Mesendoderm (in vitro differentiated cells): ENCODE results near the gene PPIC.

ENCODE experiments used
- DNase-seq: peaks from one replicate; pipeline ENCODE4 v3.0.0; 2013
- H2AK5ac ChIP-seq: 2 replicates; pipeline ENCODE4 v1.6.1; 2013; ENCODE audit warnings: low read length, inconsistent platforms
- H2BK120ac ChIP-seq: 2 replicates; pipeline ENCODE4 v1.6.1; 2013; ENCODE audit warnings: low read depth, mild to moderate bottlenecking, low read length, moderate library complexity, mixed read lengths
- H2BK15ac ChIP-seq: replicated peaks from 2 replicates; pipeline ENCODE4 v1.6.1; 2013; ENCODE audit warnings: low read depth, mild to moderate bottlenecking, moderate library complexity
- H2BK5ac ChIP-seq: 2 replicates; pipeline ENCODE4 v1.6.1; 2013; ENCODE audit warnings: low read length, inconsistent platforms
- H3K18ac ChIP-seq: 2 replicates; pipeline ENCODE4 v1.6.1; 2013; ENCODE audit warnings: mild to moderate bottlenecking, low read length, mixed read lengths
- H3K23ac ChIP-seq: one replicate; pipeline ENCODE4 v1.6.1; 2013; ENCODE audit warnings: low read length
- H3K27ac ChIP-seq: 2 replicates; pipeline ENCODE4 v1.5.1; 2013; ENCODE audit warnings: low read depth, mild to moderate bottlenecking, inconsistent platforms, low read length, moderate library complexity
- H3K27me3 ChIP-seq: 2 replicates; pipeline ENCODE4 v1.6.1; 2013; ENCODE audit warnings: low read length, control low read depth, mild to moderate bottlenecking, inconsistent platforms; ENCODE audit not compliant: insufficient read depth, poor library complexity
- H3K36me3 ChIP-seq: 2 replicates; pipeline ENCODE4 v1.6.1; 2013; ENCODE audit warnings: low read length, inconsistent platforms; ENCODE audit not compliant: control insufficient read depth, insufficient read depth
- H3K4ac ChIP-seq: one replicate; pipeline ENCODE4 v1.6.1; 2013; ENCODE audit warnings: low read depth, mild to moderate bottlenecking, low read length, moderate library complexity
- H3K4me1 ChIP-seq: 2 replicates; pipeline ENCODE4 v1.6.1; 2013; ENCODE audit warnings: low read depth, low read length, inconsistent platforms; ENCODE audit not compliant: control insufficient read depth
- H3K4me2 ChIP-seq: 2 replicates; pipeline ENCODE4 v1.6.1; 2013; ENCODE audit warnings: low read length
- H3K4me3 ChIP-seq: 2 replicates; pipeline ENCODE4 v1.5.1; 2013; ENCODE audit warnings: mild to moderate bottlenecking, low read length
- H3K56ac ChIP-seq: one replicate; pipeline ENCODE4 v1.6.1; 2013; ENCODE audit warnings: low read length
- H3K79me1 ChIP-seq: 2 replicates; pipeline ENCODE4 v1.6.1; 2013; ENCODE audit warnings: low read length, inconsistent platforms
- H3K79me2 ChIP-seq: 2 replicates; pipeline ENCODE4 v1.6.1; 2013; ENCODE audit warnings: mild to moderate bottlenecking, low read length; ENCODE audit not compliant: control insufficient read depth, insufficient read depth
- H3K9ac ChIP-seq: 2 replicates; pipeline ENCODE4 v1.6.1; 2013; ENCODE audit warnings: low read length, inconsistent platforms
- H4K5ac ChIP-seq: one replicate; pipeline ENCODE4 v1.6.1; 2013; ENCODE audit warnings: low read length
- H4K8ac ChIP-seq: one replicate; pipeline ENCODE4 v1.6.1; 2013; ENCODE audit warnings: low read depth, mild to moderate bottlenecking, control low read depth, low read length, moderate library complexity
- WGBS: extraction: QIAGEN DNeasy Blood & Tissue Kit; methylation state at CpG from one replicate; pipeline ENCODE4 v1.1.7; 2013; ENCODE audit warnings: low lambda C conversion rate, missing lambda C conversion rate; ENCODE audit not compliant: insufficient coverage; ENCODE audit errors: extremely low coverage; 5-methylcytosine and 5-hydroxymethylcytosine counted together

PPIC gene

DNA sequence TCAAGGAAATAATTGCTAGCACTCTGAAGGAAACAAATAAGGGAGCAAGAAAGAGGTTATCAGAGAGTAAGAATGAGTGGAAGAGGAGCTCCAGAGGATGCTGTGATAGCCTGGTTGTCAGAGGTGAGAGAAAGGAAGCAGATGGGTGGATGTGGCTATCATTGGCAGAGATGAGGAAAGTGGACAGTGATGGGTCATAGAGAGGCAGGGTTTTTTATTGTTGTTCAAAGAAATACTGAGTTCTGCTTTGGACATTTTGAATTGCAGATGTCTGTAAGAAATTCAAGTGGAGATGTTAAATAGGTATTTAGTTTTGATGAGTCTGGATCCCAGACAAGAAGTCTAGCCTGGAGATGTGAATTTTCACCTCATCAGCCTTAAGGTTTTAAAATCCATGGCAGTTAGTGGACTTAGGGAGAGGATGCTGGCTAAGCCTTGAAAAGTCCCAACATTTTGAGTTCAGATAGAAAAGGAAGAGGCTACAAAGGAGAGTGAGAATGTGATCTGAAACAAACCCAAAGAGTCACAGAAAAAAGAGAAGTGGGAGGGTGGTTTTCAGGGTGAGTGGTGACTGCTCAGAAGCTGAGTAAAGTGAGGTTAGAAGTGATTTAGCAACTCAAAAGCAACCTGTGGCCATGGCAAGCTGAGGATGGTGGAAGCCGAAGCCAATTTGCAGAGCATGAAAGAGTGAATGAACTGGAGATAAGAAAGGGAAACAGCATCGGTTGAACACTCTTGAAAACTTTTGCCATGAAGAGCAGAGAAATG, 50.4 kb downstream of the PPIC start:
- Histone ChIP-seq H3K56ac (no peak overlapping the region), H2BK5ac (no peak overlapping the region), H3K4ac (no peak overlapping the region), H3K79me1 (no peaks in the 10 kb centered on the region), H4K8ac (no peak overlapping the region), H3K4me3 (no peak overlapping the region), H3K4me2 (no peak overlapping the region), H2BK120ac (no peak overlapping the region), H3K9ac (no peak overlapping the region), H2AK5ac (no peak overlapping the region), H3K23ac (no peak overlapping the region), H3K18ac (no peak overlapping the region), H3K4me1 (no peaks in the 10 kb centered on the region), H3K27ac (no peak overlapping the region), H2BK15ac (no peak overlapping the region), H3K79me2 (no peaks in the 10 kb centered on the region), H3K27me3 (no peaks in the 10 kb centered on the region), H3K36me3 (no peaks in the 10 kb centered on the region), H4K5ac (no peak overlapping the region)
- WGBS: no CpG with 5 or more reads among the region's 2 CpGs
- DNase-seq: no peak

DNA sequence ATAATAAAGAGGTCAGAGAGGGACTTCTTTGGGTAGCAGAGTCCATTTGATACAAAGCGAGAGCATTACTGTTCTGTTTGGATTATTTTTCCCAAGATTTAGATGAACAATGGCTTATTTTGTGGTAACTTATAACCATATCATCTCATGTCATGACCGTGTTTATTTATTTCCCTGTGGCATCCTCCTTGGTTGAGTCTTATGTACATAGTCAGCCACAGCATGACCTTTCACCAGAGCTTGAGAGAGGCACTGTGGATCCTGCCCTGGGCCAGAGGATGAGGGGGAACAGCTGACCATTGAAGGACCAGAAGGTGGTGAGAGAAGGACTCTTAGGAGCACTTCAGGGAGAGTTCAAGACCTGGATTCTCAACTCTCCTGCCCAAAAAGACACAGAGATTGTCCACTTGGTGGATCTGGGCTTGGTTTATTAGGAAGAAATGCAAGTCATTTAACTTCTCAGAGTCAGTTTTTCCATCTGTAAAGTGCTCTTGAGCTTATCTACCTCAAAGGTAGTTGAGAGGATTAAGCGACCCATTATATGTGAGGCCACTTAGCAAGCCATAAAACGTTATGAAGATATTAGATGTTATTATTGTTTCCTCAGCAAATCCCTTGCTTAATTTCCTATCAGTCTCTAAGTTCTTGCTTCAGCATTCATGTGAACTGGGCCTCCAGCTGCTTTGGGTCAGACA, 51.4 kb downstream of the PPIC start:
- DNase-seq: no peak
- WGBS: no CpG with 5 or more reads among the region's 4 CpGs
- no peak overlapping the region for H4K8ac ChIP-seq

DNA sequence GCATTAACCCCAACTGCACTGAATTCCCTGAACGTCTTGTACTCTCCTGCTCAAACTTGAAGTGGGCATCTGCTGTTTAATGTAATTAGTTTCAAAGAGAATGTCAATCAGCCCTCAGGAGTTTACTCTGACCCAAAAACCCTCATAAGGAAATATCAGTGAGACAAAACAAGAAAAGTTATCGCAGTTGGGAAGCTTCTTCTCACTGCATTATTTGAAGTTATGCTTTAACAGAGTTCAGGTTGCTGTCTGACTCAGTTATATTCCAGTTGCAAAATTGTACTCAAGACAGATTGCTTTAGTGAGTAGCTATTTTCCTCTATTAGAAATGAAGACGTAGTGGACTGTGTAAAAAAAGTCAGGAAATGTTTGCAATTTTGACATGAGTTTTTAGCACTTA, 52.1 kb downstream of the PPIC start:
- H3K4ac ChIP-seq: no peak overlapping the region
- no peak overlapping the region for H2AK5ac ChIP-seq
- H3K79me2 ChIP-seq: no peaks in the 10 kb centered on the region
- no peak overlapping the region for H3K56ac ChIP-seq
- no peak overlapping the region for H2BK15ac ChIP-seq
- no peak overlapping the region for H3K4me2 ChIP-seq
- no peak overlapping the region for H2BK120ac ChIP-seq
- no peak overlapping the region for H3K9ac ChIP-seq
- H3K27me3 ChIP-seq: no peaks in the 10 kb centered on the region
- no peaks in the 10 kb centered on the region for H3K79me1 ChIP-seq
- no peaks in the 10 kb centered on the region for H3K36me3 ChIP-seq
- no peaks in the 10 kb centered on the region for H3K4me1 ChIP-seq
- no CpG with 5 or more reads among the region's 3 CpGs for WGBS
- DNase-seq: no peak
- H3K4me3 ChIP-seq: no peak overlapping the region
- no peak overlapping the region for H2BK5ac ChIP-seq
- no peak overlapping the region for H4K8ac ChIP-seq
- no peak overlapping the region for H3K18ac ChIP-seq
- H3K23ac ChIP-seq: no peak overlapping the region
- no peak overlapping the region for H4K5ac ChIP-seq
- H3K27ac ChIP-seq: no peak overlapping the region

More for the DNA sequence above, 51.4 kb downstream of the PPIC start:
- Histone ChIP-seq H3K36me3 (no peaks in the 10 kb centered on the region), H3K23ac (no peak overlapping the region), H3K9ac (no peak overlapping the region), H3K4me3 (no peak overlapping the region), H3K27ac (no peak overlapping the region), H2AK5ac (no peak overlapping the region), H2BK5ac (no peak overlapping the region), H3K56ac (no peak overlapping the region), H3K79me1 (no peaks in the 10 kb centered on the region), H3K4me2 (no peak overlapping the region), H3K79me2 (no peaks in the 10 kb centered on the region), H3K27me3 (no peaks in the 10 kb centered on the region), H2BK15ac (no peak overlapping the region), H3K4ac (no peak overlapping the region), H3K18ac (no peak overlapping the region), H3K4me1 (no peaks in the 10 kb centered on the region), H4K5ac (no peak overlapping the region), H2BK120ac (no peak overlapping the region)

DNA sequence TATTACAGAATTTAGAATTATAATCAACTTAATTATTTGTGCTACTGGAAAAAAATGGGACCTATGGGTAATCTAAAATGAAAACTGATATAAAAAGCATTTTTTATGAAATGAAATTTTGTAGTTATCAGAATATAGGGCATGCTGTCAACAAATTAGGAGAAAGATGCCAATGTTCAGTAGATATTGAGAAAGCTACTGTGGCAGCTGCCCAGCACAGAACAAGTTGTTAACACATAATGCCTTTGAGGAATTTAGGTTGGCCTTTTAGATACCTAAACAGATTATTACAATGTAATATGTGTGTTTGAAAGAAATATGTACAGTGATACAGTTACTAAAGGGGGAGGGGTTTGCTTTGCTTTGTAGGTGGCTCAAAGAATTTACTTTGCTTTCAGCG, 54.1 kb downstream of the PPIC start:
- no CpG with 5 or more reads among the region's 1 CpG for WGBS
- no peak overlapping the region for H4K5ac ChIP-seq

DNA sequence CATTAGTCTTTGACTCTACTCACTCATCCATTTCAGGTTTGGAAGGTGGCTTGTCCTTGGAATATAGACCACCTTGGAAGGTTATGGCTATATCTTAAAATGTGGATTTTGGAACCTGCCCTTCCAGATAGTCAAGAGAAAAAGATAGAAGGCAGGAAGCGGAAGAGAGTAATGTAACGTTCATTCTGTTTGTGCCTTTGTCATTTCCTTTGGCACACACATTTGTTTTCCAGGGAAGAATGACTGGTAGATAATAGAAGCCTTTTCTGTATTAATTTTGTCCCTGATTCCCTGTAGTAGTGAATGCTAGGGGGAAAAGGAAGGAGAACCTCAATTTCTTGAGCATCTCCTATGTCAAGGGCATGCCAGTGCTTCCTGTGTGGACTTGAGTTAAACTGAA, 54.7 kb downstream of the PPIC start:
- Histone ChIP-seq H3K18ac (no peak overlapping the region), H3K56ac (no peak overlapping the region), H4K5ac (no peak overlapping the region), H3K27ac (no peak overlapping the region), H3K4ac (no peak overlapping the region), H2BK5ac (no peak overlapping the region), H3K23ac (no peak overlapping the region), H3K4me1 (no peaks in the 10 kb centered on the region), H4K8ac (no peak overlapping the region), H3K4me2 (no peak overlapping the region), H2BK120ac (no peak overlapping the region), H3K4me3 (no peak overlapping the region), H3K79me2 (no peaks in the 10 kb centered on the region), H3K27me3 (no peaks in the 10 kb centered on the region), H3K79me1 (no peaks in the 10 kb centered on the region), H3K36me3 (no peaks in the 10 kb centered on the region), H2BK15ac (no peak overlapping the region), H2AK5ac (no peak overlapping the region), H3K9ac (no peak overlapping the region)
- no CpG with 5 or more reads among the region's 2 CpGs for WGBS
- no peak for DNase-seq

More for the DNA sequence above, 54.1 kb downstream of the PPIC start:
- H3K79me2 ChIP-seq: no peaks in the 10 kb centered on the region
- H3K79me1 ChIP-seq: no peaks in the 10 kb centered on the region
- H3K18ac ChIP-seq: no peak overlapping the region
- no peak overlapping the region for H3K4me3 ChIP-seq
- no peak overlapping the region for H3K4ac ChIP-seq
- no peak overlapping the region for H2BK5ac ChIP-seq
- no peak overlapping the region for H3K56ac ChIP-seq
- H3K4me2 ChIP-seq: no peak overlapping the region
- H2BK120ac ChIP-seq: no peak overlapping the region
- no peak for DNase-seq
- H3K36me3 ChIP-seq: no peaks in the 10 kb centered on the region
- no peak overlapping the region for H3K9ac ChIP-seq
- no peak overlapping the region for H4K8ac ChIP-seq
- H3K23ac ChIP-seq: no peak overlapping the region
- no peaks in the 10 kb centered on the region for H3K27me3 ChIP-seq
- H3K4me1 ChIP-seq: no peaks in the 10 kb centered on the region
- no peak overlapping the region for H3K27ac ChIP-seq
- H2BK15ac ChIP-seq: no peak overlapping the region
- H2AK5ac ChIP-seq: no peak overlapping the region
